ENCODE measurements around the gene SLC31A1.
"Not testable (repeated sequence)": the region's sequence is repeated elsewhere in the genome, so short reads cannot be mapped to it uniquely, and the experiment has no call there.

The SLC31A1 gene

DNA sequence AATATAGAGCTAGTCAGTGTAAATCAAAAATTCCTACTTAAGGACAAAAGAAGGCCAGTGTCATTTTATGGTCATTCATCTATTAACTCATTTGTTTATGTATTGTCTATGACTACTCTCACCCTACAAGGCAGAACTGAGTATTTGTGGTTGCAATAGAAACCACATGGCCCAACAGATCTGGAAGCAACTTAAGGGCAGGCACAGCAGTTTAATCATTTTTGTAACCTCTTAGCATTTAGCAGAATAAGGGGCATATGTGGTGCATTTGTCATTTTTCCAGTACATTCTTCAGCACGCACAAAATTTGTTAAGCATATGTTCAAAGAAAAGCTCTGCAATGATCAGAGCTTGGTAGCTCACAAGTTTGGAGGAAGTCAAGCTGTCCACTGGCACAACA is 1.4 kb upstream of the SLC31A1 start:
- no peak for DNase-seq
- Histone ChIP-seq H3K9me3 (ENCODE audit: control insufficient read depth, low read length) (no peaks in the 10 kb centered on the region), H3K27me3 (replicated peaks; ENCODE audit: control insufficient read depth, insufficient read depth, low read length, poor library complexity, severe bottlenecking) (no peaks in the 10 kb centered on the region), H3K36me3 (ENCODE audit: control insufficient read depth, insufficient read depth, low read length) (no peaks in the 10 kb centered on the region), H3K4me3 (ENCODE audit: insufficient read depth, low read depth, low read length, poor library complexity, severe bottlenecking) (peak overlapping the region; percentile 88), H3K27ac (ENCODE audit: insufficient read depth, low read length, poor library complexity, severe bottlenecking) (no peak overlapping the region), H3K4me1 (ENCODE audit: control insufficient read depth, insufficient read depth, low read length, poor library complexity, severe bottlenecking) (peaks cover 17% of the 10 kb centered on the region)

- Histone ChIP-seq H3K36me3 (ENCODE audit: control insufficient read depth, insufficient read depth, low read length) (no peaks in the 10 kb centered on the region), H3K4me3 (ENCODE audit: insufficient read depth, low read depth, low read length, poor library complexity, severe bottlenecking) (peak overlapping the region; percentile 88), H3K4me1 (ENCODE audit: control insufficient read depth, insufficient read depth, low read length, poor library complexity, severe bottlenecking) (peaks cover 17% of the 10 kb centered on the region), H3K27ac (ENCODE audit: insufficient read depth, low read length, poor library complexity, severe bottlenecking) (peak overlapping the region; percentile 91), H3K9me3 (ENCODE audit: control insufficient read depth, low read length) (no peaks in the 10 kb centered on the region), H3K27me3 (replicated peaks; ENCODE audit: control insufficient read depth, insufficient read depth, low read length, poor library complexity, severe bottlenecking) (no peaks in the 10 kb centered on the region)
- DNase-seq, result no peak
These were observed 809 bp upstream of the SLC31A1 start for GRCh38 chr9:113220467-113221002.

DNA sequence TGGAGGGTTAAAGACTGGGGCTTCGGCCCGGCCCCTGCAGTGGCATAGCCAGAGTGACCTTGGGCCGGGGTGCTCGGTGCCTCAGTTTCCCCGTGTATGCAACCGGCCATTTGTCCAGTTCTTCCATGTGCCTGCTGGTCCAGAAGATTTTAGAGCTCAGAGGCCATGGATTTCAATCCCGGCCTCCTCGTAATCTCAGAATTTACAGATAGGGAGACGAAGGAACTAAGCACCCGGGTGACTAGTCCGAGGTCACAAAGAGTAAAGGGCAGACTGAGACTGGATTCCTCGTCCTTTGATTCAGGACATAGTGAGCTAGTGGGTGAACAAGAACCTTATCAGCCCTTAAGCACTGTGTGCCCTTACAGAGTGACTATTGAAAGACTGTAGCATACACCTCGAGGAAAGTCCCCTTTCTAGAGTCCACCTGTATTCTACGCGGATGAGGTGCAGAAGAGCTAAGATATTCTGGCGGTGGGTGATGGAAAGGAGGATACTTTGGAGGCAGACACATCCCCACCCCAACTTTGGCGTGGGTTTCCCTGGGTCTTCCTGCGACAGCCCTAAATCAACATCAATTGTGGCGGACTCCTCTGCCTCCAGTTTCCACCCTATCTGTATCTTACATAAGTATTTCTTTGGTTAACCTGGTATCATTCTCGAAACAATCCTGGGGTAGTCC is 597 bp downstream of the SLC31A1 start:
- H3K4me1 ChIP-seq (ENCODE audit: control insufficient read depth, insufficient read depth, low read length, poor library complexity, severe bottlenecking), result peaks cover 17% of the 10 kb centered on the region
- H3K9me3 ChIP-seq (ENCODE audit: control insufficient read depth, low read length), result no peaks in the 10 kb centered on the region
- H3K36me3 ChIP-seq (ENCODE audit: control insufficient read depth, insufficient read depth, low read length), result no peaks in the 10 kb centered on the region
- no peaks in the 10 kb centered on the region for H3K27me3 ChIP-seq (replicated peaks; ENCODE audit: control insufficient read depth, insufficient read depth, low read length, poor library complexity, severe bottlenecking)
- DNase-seq, result no peak
- H3K27ac ChIP-seq (ENCODE audit: insufficient read depth, low read length, poor library complexity, severe bottlenecking), result peak overlapping the region; percentile 59
- peak overlapping the region; percentile 88 for H3K4me3 ChIP-seq (ENCODE audit: insufficient read depth, low read depth, low read length, poor library complexity, severe bottlenecking)

DNA sequence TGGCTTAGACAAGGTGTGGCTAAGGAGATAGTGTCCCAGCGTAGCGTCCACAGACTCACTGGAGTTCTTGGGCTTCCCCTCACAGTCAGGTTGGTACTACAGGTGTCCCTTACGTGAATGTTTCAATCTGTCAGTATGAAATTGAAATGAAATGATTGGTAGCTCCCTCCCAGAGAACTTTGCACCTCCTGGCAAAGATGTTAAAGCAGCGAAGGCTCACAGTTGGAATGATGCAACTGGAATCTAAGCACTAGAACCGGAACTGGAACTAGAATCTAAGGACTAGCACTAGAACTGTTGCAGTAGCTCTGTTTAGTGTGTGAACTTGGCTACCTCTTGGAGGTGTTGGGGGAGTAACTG is 1.1 kb downstream of the SLC31A1 start:
- Histone ChIP-seq H3K27ac (ENCODE audit: insufficient read depth, low read length, poor library complexity, severe bottlenecking) (no peak overlapping the region), H3K9me3 (ENCODE audit: control insufficient read depth, low read length) (no peaks in the 10 kb centered on the region), H3K4me3 (ENCODE audit: insufficient read depth, low read depth, low read length, poor library complexity, severe bottlenecking) (no peak overlapping the region), H3K27me3 (replicated peaks; ENCODE audit: control insufficient read depth, insufficient read depth, low read length, poor library complexity, severe bottlenecking) (no peaks in the 10 kb centered on the region), H3K36me3 (ENCODE audit: control insufficient read depth, insufficient read depth, low read length) (no peaks in the 10 kb centered on the region), H3K4me1 (ENCODE audit: control insufficient read depth, insufficient read depth, low read length, poor library complexity, severe bottlenecking) (peaks cover 17% of the 10 kb centered on the region)
- DNase-seq, result no peak

DNA sequence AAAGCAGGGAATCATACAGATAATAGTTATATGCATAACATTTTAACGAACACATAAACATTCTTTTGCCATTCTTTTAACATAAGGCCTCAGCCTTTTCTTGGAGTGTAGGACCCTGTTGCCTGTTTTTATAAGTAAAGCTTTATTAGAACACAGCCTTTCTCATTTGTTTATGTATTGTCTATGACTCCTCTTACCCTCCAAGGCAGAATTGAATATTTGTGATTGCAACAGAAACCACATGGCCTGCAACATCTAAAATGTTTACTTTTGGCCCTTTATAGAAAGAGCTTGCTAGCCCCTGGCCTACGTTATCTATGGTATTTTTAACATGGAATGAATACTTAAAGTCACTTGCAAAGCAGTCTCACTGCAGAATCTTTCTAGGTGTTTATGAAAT is 2.6 kb downstream of the SLC31A1 start:
- Histone ChIP-seq H3K27ac (ENCODE audit: insufficient read depth, low read length, poor library complexity, severe bottlenecking) (no peak overlapping the region), H3K27me3 (replicated peaks; ENCODE audit: control insufficient read depth, insufficient read depth, low read length, poor library complexity, severe bottlenecking) (no peaks in the 10 kb centered on the region), H3K9me3 (ENCODE audit: control insufficient read depth, low read length) (no peaks in the 10 kb centered on the region), H3K4me3 (ENCODE audit: insufficient read depth, low read depth, low read length, poor library complexity, severe bottlenecking) (no peak overlapping the region), H3K4me1 (ENCODE audit: control insufficient read depth, insufficient read depth, low read length, poor library complexity, severe bottlenecking) (peaks cover 17% of the 10 kb centered on the region), H3K36me3 (ENCODE audit: control insufficient read depth, insufficient read depth, low read length) (no peaks in the 10 kb centered on the region)
- DNase-seq, result no peak

DNA sequence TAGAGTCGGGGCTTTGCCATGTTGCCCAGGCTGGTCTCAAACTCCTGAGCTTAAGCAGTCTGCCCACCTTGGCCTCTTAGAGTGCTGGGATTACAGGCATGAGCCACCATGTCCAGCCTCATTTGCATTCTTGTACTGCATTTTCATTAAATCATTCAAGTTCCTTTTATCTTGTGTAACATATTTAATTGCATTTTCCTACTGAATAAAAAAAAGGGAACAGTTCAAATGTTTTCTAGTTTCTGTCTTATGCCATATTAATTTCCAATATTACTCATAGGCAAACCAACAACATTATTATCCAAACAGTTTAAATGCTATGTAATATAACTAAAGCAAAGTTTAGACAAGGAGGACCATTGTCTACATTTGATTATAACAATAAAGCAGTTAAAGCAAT is 6.1 kb downstream of the SLC31A1 start:
- Histone ChIP-seq H3K9me3 (ENCODE audit: control insufficient read depth, low read length) (no peaks in the 10 kb centered on the region), H3K27ac (ENCODE audit: insufficient read depth, low read length, poor library complexity, severe bottlenecking) (no peak overlapping the region), H3K4me1 (ENCODE audit: control insufficient read depth, insufficient read depth, low read length, poor library complexity, severe bottlenecking) (no peaks in the 10 kb centered on the region), H3K4me3 (ENCODE audit: insufficient read depth, low read depth, low read length, poor library complexity, severe bottlenecking) (no peak overlapping the region), H3K27me3 (replicated peaks; ENCODE audit: control insufficient read depth, insufficient read depth, low read length, poor library complexity, severe bottlenecking) (no peaks in the 10 kb centered on the region), H3K36me3 (ENCODE audit: control insufficient read depth, insufficient read depth, low read length) (no peaks in the 10 kb centered on the region)
- no peak for DNase-seq

- Histone ChIP-seq H3K36me3 (ENCODE audit: control insufficient read depth, insufficient read depth, low read length) (no peaks in the 10 kb centered on the region), H3K27ac (ENCODE audit: insufficient read depth, low read length, poor library complexity, severe bottlenecking) (no peak overlapping the region), H3K9me3 (ENCODE audit: control insufficient read depth, low read length) (no peaks in the 10 kb centered on the region), H3K27me3 (replicated peaks; ENCODE audit: control insufficient read depth, insufficient read depth, low read length, poor library complexity, severe bottlenecking) (no peaks in the 10 kb centered on the region), H3K4me1 (ENCODE audit: control insufficient read depth, insufficient read depth, low read length, poor library complexity, severe bottlenecking) (peaks cover 3% of the 10 kb centered on the region), H3K4me3 (ENCODE audit: insufficient read depth, low read depth, low read length, poor library complexity, severe bottlenecking) (no peak overlapping the region)
- no peak for DNase-seq
These were observed 6.9 kb downstream of the SLC31A1 start for GRCh38 chr9:113228130-113228665.

DNA sequence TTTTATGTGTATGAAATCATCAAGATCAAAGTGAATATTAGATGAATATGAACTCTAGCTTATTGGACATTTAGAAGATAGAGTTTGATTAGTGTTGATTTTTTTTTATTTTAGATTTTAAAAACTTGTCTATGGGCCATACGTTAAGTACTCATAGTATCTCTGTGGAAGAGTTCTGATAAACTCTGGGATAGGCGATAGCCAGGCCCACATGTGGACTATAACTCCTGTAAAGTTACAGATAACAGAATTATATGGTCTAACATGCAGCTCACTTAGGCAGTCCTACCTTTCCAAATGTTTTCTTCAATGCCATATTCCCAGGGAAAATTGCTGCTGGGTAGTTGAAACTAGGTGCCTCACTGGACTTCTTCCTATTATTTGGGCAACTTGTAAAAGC is 10.4 kb downstream of the SLC31A1 start:
- no peaks in the 10 kb centered on the region for H3K27me3 ChIP-seq (replicated peaks; ENCODE audit: control insufficient read depth, insufficient read depth, low read length, poor library complexity, severe bottlenecking)
- no peak overlapping the region for H3K4me3 ChIP-seq (ENCODE audit: insufficient read depth, low read depth, low read length, poor library complexity, severe bottlenecking)
- no peaks in the 10 kb centered on the region for H3K9me3 ChIP-seq (ENCODE audit: control insufficient read depth, low read length)
- H3K36me3 ChIP-seq (ENCODE audit: control insufficient read depth, insufficient read depth, low read length), result no peaks in the 10 kb centered on the region
- H3K27ac ChIP-seq (ENCODE audit: insufficient read depth, low read length, poor library complexity, severe bottlenecking), result no peak overlapping the region
- H3K4me1 ChIP-seq (ENCODE audit: control insufficient read depth, insufficient read depth, low read length, poor library complexity, severe bottlenecking), result peaks cover 5% of the 10 kb centered on the region
- no peak for DNase-seq

DNA sequence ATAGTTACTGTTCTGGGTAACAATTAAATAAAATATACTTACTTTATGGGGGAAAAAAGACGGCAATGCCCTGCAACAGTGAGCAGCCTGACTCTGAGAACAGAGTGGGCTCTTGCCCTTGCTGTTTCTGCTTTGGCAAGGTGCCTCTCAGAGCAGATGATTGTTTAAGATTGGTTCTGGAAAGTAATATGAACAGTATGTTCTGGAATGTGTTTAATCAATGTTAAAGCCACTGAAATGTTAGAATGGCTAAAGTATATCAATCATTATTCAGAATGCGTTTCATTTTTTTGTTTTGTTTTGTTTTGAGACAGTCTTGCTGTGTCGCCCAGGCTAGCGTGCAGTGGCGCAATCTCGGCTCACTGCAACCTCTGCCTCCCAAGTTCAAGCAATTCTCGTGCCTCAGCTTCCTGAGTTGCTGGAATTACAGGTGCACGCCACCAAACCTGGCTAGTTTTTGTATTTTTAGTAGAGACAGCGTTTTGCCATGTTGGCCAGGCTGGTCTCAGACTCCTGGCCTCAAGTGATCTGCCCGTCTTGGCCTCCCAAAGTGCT is 14.4 kb downstream of the SLC31A1 start:
- H3K4me1 ChIP-seq (ENCODE audit: control insufficient read depth, insufficient read depth, low read length, poor library complexity, severe bottlenecking); H3K4me3 ChIP-seq (ENCODE audit: insufficient read depth, low read depth, low read length, poor library complexity, severe bottlenecking); DNase-seq; H3K9me3 ChIP-seq (ENCODE audit: control insufficient read depth, low read length); H3K36me3 ChIP-seq (ENCODE audit: control insufficient read depth, insufficient read depth, low read length); H3K27me3 ChIP-seq (replicated peaks; ENCODE audit: control insufficient read depth, insufficient read depth, low read length, poor library complexity, severe bottlenecking); H3K27ac ChIP-seq (ENCODE audit: insufficient read depth, low read length, poor library complexity, severe bottlenecking): not testable (repeated sequence)

GRCh38 chr9:113237026-113237425 is 15.7 kb downstream of the SLC31A1 start:
- H3K9me3 ChIP-seq (ENCODE audit: control insufficient read depth, low read length), result no peaks in the 10 kb centered on the region
- no peaks in the 10 kb centered on the region for H3K27me3 ChIP-seq (replicated peaks; ENCODE audit: control insufficient read depth, insufficient read depth, low read length, poor library complexity, severe bottlenecking)
- H3K36me3 ChIP-seq (ENCODE audit: control insufficient read depth, insufficient read depth, low read length), result no peaks in the 10 kb centered on the region
- H3K4me3 ChIP-seq (ENCODE audit: insufficient read depth, low read depth, low read length, poor library complexity, severe bottlenecking), result no peak overlapping the region
- peaks cover 5% of the 10 kb centered on the region for H3K4me1 ChIP-seq (ENCODE audit: control insufficient read depth, insufficient read depth, low read length, poor library complexity, severe bottlenecking)
- no peak for DNase-seq
- no peak overlapping the region for H3K27ac ChIP-seq (ENCODE audit: insufficient read depth, low read length, poor library complexity, severe bottlenecking)
